Stimulated activated naive CD4-positive, alpha-beta T cell treated with Interleukin-2 at 50 U/mL for 16 hours (primary cell): Measurements from ENCODE around the gene KIF25.

Experiments used
- DNase-seq: peaks from one replicate; lab custom pipeline; 2025; lab: John Stamatoyannopoulos, UW

Gene KIF25

DNA sequence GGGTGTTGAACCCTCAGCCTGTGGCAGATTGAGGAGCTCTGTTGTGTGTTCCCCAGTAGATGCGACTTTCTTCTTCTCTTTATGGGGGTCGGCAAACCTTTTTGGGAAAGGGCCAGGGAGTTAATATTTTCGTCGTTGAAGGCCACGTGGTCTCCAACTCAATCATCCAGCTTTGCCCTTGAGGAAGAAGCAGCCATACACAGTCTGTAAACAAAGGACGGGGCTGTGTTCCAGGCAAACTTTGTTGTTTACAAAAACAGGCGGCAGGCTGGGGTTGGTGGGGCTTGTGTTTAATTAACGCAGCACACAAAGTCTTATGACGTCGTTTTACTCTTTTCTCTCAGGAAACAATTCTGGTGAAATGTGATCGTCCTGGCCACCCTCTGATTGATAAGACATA is 20.2 kb downstream of the KIF25 start:
- DNase-seq, result no peak

DNA sequence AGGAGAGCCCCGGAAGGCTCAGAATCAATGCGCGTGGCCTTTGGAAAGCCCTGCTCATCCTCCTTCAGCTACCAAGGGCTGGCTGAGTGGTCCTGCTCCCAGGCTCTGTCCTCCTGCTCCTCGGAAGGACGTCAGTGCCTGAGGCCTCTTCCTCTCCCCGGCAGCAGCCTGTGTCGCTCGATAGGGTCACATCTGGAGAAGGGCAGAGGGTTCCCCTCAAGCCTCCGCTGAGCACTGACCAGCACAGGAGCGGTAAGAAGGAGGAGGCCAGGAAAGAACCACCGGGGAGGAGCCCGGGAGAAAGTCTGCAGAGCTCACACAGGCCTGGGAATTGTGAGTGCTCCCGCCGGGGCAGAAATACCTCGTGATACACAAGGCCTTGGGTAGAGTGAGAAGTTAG is 21.2 kb downstream of the KIF25 start:
- no peak for DNase-seq

DNA sequence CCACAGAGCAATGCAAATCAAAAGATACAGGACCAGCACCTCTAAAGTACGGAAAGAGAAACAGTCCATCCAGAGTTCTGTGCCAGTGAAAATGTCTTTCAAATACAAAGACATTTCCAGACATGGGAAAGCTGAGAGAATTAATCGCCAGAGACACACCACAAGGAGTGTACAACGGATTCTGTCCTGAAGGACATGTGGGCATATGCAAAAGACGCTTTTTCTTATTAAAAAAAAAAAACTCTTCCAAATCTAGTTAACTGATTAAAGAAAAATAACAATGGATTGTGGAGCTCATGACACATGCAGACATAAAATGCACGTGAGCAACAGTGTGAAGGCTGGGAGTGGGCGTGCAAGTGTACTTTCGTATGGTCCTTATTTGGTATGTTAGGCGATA is 22.8 kb downstream of the KIF25 start:
- DNase-seq, result no peak

DNA sequence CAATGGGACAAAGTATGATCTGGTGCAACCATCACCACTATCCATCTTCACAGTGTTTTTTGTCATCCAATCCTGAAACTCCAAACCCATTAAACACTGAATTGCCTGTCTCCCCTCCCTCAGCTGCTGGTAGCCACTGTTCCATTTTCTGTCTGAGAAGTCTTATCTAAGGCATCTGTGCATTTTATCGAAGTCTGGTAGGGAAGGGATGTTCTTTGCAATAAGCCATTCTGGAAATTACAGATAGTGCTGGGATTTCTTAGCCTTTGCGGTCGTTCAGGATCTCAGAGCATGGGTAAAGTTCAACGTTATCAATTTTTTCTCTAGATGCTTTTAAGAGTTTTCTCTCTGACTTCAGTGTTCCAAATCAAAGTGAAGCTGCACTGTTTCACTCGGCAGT is 24.1 kb downstream of the KIF25 start:
- no peak for DNase-seq

DNA sequence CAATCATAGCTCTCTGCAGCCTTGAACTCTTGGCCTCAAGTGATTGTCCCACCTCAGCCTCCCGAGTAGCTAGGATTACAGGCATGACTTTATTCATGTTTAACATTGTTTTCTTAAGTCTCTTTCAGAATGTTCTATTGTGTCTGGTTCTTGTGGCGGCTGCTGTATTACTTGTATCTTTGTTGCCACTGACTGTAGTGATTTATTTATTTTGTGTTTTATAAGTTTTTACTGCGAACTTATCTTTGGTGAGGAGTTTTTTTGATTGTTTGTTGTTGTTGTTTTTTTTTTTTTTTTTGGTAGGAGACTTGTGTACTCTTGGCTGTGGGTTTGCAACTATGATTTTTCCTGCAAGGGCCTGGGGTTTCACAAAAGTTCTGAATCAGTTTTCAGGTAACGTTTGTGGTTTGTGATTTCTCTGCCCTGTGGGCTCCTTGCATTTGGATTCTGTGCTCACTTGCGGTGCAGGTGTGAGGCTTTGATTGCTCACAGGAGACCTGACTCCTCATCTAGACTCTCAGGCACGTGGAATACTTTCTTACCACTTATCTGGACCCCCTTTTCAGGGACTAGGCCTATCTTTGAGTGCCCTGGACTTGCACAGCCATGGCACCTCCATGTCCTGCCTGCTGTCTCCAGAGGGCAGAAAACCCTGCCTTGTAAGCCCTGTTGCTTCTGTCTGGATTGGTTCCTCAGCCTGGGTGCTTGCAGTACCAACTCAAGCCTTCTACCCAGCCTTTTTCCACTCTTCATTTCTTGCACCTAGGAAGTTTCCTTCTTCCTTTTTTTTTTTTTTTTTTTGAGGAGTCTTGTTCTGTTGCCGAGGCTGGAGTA is 25.2 kb downstream of the KIF25 start:
- DNase-seq, result no peak

DNA sequence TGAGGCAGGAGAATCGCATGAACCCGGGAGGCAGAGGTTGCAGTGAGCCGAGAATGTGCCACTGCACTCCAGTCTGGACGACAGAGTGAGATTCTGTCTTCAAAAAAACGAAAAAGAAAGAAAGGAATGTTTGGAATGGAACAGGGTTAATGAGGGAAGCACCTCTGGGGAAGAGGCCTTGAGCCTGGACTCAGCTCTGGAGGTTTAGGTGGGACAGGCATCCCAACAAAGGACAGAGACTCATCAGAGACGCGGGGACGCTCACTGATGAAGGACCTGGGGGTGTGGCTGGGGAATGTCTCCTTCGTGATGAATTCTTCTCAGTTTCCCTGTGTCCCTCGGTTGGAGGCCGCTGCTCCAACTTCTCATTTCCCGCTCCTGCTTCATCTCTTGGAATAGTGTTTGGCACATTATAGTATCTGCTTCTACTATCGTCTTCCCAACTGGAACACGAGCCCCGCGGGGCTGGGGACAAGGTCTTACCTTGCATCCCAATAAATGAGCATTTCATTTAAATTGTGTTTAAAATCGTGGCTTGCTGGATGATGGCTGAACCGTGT is 27.6 kb downstream of the KIF25 start:
- DNase-seq, result no peak

DNA sequence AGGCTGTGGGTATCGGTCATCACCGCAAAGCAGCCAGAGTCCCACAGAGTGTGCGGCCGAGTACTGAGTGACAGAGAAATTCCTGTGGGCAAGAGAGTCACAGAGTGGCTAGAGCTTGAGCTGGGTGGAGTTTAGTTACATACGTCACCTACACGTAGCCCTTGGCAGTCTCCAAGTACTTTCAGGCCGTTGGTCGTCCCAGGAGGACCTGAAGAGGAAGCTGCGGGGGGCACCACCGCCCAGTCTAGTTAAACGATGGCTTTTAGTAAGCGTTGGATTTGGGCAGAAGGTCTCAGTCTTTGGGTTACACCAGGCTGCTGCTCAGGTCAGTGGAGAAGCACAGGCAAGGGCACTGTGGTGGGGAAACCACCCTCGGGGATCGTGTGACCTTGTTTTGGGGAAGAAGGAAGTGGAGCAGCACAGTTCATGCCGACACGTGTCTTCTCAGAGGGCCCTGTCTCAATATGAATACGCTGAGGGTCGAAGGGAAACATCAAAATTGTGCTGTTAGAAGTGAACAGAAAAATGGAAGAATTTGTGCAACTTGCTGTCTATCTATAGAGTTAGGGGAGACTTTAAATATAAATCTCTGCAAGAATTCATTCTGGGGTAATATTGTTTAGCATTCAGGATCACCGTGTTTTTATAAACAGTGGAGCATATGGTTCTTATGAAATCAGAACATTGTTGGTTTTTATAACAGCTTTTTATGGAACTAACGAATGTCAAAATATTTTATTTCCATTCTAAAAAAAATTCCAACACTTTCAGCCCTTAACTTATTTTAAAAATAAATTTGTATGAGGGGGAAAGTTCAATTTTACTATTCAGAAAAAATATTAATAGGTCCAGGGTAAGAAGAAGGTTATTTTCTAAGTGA is 28.6 kb downstream of the KIF25 start:
- DNase-seq, result no peak

DNA sequence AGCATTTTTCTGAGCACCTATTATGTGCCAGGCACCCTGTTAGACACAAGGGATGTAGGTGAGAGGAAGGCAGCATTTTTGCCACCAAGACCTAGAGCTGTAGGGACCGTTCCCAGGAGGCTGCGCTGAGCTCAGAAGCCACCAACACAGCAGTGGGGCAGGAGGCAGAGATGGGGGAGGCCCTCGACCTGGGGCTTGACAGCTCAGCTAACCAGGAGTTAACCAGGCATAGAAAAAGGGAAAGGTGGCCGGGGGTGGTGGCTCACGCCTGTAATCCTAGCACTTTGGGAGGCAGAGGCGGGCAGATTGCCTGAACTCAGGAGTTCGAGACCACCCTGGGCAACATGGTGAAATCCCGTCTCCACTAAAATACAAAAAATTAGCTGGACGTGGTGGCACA is 29.5 kb downstream of the KIF25 start:
- no peak for DNase-seq

DNA sequence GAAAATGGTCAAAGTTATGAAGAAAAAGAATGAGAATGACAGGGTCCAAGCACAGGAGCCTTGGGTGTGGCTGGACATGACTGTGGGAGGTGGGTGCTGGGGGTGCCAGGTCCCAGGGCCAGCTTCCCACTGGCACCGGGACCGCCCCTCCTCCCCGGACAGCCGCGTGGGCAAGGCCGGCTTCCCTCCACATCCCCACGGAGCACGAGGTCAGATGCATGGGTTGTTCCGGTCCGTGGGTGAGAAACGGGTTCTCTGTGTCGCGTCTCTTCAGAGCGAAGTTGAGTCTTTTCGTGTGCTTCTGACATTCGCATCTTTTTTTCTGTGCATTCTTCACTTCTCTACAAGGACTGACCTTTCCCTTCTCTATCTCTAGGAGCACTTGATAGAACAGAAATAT is 30.1 kb downstream of the KIF25 start:
- DNase-seq, result no peak

DNA sequence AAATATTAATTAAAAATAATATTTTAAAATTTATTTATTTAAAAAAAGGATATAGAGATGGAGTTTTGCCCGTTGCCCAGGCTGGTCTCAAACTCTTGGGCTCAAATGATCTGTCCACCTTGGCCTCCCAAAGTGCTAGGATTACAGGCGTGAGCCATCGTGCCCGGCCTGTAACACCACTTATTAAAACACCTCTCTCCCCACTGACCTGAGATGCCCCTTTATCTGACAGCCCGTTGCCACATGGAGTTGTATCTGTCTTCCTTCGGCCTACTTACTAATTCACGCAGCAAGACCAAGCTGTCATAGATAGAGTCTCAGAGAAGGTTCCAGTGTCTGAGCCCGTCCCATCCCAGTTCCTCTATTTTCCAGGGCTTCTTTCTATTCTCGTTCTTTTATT is 30.7 kb downstream of the KIF25 start:
- no peak for DNase-seq

DNA sequence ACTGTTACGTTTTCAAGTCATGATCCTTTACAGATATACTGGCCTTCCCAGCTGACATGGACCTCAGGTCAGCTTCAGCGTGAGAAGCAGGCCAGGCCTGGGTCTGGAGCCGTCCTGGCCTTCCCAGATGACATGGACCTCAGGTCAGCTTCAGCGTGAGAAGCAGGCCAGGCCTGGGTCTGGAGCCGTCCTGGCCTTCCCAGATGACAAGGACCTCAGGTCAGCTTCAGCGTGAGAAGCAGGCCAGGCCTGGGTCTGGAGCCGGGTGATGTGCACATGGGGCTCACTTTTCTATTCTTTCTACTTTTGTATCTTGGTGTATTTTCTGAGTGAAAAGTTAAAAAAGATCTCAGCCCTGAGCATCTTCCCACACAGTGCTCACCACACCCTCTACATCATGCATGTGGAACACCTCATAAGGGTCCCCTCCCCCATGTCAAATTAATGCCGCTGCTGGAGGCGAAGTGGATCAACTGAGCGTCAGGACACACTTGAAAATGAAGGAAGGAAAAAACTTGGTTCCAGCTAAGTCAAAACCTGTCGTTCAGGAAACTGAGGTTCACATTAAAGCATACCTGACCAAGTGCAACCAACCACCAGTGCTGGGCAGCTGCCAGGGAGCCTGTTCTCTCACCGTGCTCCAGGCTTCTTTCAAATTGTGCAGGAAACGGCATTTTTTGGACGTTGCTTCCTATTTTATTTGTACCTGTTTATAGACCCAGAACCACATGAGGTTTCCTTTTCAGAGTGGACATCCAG is 32.2 kb downstream of the KIF25 start:
- DNase-seq, result no peak

DNA sequence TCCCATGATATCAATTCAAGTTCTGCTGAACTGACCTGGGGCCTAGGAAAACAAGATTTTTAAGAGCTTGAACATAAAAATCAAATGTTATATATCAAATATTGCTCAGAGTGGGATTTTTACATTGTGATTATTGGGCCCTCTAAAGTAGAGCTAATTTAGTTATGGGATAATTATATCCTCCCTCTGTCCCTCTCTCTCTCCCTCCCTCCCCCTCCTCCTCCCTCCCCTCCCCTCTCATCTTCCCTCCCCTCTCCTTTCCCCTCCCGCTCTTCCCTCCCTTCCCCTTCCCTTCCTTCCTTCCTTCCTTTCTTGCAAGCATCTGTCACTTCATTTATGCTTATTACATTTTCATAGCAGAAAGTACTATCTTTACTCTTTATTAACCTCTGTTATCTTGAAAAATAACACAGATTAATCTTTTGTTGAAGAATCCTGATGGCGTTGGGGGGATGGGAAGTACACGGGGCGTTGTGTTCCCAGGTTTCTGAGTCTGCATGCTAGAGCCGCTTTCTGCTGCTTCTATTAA is 32.8 kb downstream of the KIF25 start:
- DNase-seq, result no peak

DNA sequence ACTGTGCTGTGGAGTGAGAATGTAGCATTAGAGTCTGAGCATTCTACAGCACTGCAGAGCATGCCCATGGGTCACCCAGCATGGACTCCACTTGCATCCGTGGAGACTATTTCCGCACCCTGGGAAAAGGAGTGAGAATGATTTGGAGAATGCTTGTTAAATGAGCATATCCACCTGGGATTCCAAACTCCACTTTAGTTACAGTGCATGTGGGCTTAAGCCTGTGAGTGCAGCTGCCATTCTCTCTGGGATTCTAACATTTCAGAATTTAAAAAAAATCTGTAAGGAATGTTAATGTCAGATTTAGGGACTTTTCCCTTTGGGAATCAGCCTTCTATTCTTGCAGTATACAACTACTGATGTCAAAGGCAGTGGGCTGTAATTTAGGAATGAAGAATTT is 33.4 kb downstream of the KIF25 start:
- no peak for DNase-seq

DNA sequence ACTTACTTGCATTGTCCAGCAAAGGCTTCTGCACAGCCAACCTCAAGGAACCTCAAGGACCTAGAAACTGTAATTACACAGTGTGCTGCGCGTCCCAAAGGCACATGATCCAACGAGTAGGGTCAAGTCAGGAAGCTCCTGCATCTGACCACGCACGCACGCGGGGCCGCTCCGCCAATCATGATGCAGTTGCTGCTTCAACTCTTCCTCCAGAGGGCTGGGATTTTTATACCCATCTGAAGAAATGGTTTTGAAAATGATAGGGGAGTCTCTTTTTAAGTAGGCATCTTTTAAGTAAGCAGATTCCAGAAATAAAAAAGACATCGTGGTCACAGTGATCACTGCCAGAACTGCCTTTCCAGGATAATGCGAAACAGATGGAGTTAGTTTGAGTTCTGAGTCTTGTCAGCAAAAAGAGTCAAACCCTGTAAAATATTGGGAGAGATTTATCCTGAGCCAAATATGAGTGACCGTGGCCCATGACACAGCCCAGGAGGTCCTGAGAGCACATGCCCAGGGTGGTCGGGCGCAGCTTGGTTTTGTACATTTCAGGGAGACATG is 34.0 kb downstream of the KIF25 start:
- DNase-seq, result no peak

DNA sequence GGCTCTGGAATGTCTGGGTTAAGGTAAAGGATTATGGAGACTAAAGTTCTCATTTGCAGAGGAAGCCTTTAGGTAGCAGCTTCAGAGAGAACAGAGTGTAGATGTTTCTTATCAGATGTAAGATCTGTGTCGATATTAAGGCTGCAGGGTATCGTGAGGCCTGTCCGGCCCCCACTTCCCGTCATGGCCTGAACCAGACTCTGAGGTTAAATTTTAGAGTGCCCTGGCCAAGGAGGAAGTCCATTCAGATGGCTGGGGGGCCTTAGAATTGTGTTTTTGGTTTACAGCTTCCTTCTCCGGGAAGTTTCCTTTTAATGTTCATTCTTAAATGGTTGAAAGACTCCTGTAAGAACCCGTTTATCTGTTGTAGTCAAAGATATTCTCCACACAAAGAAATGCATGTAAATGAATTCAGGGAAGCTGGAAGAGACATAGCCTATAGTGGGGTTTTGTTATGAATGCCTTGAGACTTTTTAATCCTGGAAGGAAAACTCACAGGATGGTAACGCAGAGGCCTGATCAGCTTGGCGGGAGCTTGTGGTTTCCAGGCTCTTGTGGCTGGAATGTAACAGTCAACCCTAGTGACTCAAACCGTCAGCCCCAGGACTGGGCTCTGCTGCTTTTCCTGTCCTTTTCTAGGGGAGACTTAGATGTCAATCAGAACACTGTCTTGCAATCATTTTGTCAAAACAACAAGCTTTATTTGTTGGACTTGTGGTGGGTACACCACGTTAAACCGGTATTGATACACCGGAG is 34.7 kb downstream of the KIF25 start:
- DNase-seq, result no peak

DNA sequence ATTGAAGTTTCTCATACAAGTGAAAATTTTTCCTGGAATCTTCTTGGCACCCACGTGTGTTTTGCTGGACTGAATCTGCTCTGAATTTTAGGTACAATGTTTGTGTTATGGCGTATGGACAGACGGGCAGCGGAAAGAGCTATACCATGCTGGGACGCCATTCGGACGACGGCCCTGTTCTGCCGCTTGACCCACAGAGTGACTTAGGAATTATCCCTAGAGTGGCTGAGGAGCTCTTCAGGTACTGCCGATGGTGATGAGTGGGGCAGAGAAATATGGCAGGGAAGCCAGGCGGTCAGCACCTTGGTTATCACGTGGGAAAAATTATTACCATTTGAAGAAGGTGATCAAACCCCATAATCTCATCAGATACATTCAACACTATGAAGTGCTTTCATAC is 36.3 kb downstream of the KIF25 start:
- no peak for DNase-seq

DNA sequence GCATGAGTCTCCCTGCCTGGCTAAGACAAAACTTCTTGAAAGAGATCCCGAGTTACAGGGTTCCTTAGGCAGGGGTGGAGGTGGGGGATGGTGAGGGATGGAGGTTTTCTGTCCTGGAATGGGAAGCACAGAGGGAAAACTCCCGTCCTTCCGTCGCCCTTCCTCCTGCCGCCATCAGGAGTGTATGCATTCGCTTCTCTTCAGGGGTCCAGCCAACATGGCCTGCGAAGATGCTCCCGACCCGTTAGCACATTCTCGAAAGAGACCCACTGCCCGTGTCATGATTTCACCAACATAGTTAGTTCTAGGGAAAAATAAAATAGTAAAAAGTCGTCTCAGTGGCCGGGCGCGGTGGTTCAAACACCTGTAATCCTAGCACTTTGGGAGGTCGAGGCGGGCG is 37.1 kb downstream of the KIF25 start:
- no peak for DNase-seq

DNA sequence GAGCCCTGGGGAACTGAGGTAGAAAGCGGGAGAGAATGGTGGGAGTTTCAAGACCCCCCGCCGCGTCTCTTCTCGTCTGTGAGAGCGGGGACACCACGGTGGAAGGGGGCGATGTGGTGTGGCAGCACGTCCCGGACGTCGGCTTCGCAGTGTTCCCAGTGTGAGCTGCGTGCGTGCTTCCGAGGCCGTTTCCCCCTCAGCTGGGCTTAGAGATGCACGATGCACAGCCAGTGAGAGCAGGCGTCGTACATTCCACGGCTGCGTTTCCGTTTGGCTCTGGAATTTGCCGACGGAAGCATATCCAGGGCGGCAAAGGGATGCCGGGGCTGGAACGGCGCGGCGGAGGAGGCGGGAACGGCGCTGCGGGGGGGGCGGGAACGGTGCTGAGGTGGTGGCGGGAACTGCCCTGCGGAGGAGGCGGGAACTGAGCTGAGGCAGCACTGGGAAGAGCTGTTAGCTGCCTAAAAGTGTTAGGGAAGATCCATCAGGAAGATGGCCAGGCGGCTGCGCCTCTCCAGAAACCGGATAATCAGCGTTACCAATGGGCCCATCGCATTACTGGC is 37.7 kb downstream of the KIF25 start:
- no peak for DNase-seq

DNA sequence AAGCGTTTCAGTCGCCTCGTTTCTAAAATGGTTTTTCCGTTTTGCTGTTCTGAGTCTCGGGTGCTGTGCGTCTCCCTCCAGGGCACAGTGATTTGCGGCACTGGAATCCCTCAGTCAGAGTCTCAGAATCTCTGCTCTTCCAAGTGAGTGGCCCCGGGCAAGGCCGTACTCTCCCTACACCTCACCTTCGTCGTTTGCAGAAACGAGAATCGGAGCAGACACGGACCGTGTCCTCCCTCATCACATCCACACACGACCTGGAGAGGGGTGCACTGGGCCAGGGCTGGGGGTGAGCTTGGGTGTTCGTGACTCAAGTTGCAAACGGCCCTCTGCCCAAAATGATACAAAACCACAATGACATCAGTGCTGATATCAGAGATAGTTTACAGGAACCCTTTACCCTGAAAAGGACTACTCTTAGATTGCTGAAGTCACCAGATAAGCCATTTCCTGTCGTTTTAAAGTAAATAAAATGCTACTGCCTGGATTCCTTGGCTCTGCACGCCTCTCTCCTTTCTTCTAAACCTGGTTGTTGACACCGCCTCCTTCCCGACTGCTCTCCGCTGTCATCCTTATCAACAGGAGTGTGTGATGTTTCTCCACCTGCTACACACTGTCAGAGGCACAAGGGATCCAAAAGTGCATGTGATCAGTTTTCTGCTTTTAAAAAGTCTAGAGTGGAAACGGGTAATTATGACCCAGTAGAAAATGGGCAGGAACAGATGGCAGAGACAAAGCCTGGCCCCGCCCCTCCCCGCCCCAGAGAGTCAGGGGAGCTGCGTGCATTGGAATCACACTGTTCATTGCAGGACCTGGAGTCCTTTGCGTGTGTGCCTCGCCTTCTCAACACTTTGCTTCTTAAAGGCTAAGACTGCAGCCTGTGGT is 38.4 kb downstream of the KIF25 start:
- no peak for DNase-seq

DNA sequence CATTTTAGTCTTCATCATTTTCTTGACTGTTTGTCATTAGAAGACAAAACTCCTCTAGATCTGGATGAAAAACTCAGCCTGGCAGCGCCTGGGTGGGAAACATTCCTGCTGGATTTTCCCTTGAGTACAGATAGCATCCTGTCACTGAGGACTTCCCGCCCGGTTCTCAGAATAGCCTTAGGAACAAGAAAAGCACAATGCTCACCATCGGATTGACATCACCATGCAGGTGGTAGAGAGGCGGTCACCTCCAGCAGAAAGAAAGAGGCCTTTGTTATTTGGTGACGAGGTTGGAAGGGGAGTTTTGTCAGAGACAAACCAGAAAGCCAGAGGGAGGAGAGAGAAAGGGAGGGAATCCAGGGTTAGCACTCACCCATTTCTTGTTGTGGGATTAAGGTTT is 39.8 kb downstream of the KIF25 start:
- DNase-seq, result no peak
